GM23248 (cell line): ENCODE data around the gene SNAP29.
"Not testable (repeated sequence)": the region's sequence is repeated elsewhere in the genome, so short reads cannot be mapped to it uniquely, and the experiment has no call there.

Experiments used
- EZH2 ChIP-seq: fragments of 200-600 bp; sonication (generic); IDR thresholded peaks from 2 replicates; pipeline ENCODE4 v1.6.1; 2018; ENCODE audit warnings: antibody characterized with exemption, mild to moderate bottlenecking; ENCODE audit not compliant: insufficient read depth, poor library complexity, severe bottlenecking
- EZH2phosphoT487 ChIP-seq: fragments of 200-600 bp; sonication (generic); IDR thresholded peaks from 2 replicates; pipeline ENCODE4 v1.6.1; 2018; ENCODE audit warnings: antibody characterized with exemption, moderate library complexity, mild to moderate bottlenecking, low read depth; ENCODE audit not compliant: insufficient read depth

- TF ChIP-seq EZH2, EZH2phosphoT487: not testable (repeated sequence)
Observed at GRCh38 chr22:20935049-20935448, 76.2 kb downstream of the SNAP29 start.
